Retinal pigment epithelial cell (primary cell): Measurements from ENCODE around the gene CSNK2B.

Source experiments
- DNase-seq: peaks from one replicate; pipeline ENCODE4 v3.0.0-alpha.2; 2010; ENCODE audit warnings: low read depth
- H3K4me3 ChIP-seq: 2 replicates; pipeline ENCODE4 v1.5.1; 2011; ENCODE audit warnings: mild to moderate bottlenecking, low read length, control low read depth, moderate library complexity
- TF ChIP-seq, protein P1 (sequence below): conservative IDR thresholded peaks from 2 replicates; pipeline ENCODE4 v1.5.1; 2011; ENCODE audit warnings: low read depth, low read length, control low read depth, inconsistent platforms

The CSNK2B gene

DNA sequence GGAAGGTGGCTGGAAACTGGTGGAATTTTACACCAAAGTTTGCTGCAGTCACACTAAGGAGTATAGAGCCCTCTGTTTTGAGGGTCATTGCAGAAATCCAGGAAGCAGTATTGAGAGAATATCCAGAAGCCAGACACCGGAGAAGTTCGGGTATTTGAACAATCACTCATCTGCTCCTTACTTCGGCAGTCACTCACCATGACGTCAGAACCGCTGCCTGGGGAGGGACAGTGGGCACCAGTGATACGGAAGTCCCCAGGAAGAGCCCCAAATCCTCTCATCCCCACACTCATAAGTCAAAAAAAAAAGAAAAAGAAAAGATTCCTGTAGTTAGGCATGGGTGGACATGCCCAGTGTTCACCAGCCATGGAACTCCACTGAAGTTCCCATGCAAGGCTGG lies 11.0 kb downstream of the CSNK2B start:
- DNase-seq: no peak
- no peak overlapping the region for H3K4me3 ChIP-seq
- TF ChIP-seq, protein P1, sequence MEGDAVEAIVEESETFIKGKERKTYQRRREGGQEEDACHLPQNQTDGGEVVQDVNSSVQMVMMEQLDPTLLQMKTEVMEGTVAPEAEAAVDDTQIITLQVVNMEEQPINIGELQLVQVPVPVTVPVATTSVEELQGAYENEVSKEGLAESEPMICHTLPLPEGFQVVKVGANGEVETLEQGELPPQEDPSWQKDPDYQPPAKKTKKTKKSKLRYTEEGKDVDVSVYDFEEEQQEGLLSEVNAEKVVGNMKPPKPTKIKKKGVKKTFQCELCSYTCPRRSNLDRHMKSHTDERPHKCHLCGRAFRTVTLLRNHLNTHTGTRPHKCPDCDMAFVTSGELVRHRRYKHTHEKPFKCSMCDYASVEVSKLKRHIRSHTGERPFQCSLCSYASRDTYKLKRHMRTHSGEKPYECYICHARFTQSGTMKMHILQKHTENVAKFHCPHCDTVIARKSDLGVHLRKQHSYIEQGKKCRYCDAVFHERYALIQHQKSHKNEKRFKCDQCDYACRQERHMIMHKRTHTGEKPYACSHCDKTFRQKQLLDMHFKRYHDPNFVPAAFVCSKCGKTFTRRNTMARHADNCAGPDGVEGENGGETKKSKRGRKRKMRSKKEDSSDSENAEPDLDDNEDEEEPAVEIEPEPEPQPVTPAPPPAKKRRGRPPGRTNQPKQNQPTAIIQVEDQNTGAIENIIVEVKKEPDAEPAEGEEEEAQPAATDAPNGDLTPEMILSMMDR: no peak

DNA sequence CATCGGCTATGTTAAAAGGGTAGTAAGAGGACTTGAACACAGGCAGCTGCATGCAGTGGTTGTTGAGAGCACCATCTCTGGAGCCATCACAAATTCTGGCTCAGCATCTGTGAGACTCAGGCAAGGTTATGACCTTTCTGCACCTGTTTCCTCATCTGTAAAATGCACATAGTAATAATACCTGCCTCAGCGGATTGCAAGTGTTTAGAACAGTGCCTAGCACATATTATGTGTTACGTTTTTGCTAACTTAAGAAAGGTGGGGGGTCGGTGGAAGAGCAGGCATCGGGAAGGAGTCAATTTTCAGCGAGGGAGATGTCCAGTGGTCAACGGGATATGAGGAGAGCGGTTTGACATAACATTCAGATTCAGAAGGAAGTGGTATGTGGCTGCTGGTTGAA lies 12.1 kb downstream of the CSNK2B start:
- H3K4me3 ChIP-seq: no peak overlapping the region
- TF ChIP-seq, protein P1: no peak
- no peak for DNase-seq

DNA sequence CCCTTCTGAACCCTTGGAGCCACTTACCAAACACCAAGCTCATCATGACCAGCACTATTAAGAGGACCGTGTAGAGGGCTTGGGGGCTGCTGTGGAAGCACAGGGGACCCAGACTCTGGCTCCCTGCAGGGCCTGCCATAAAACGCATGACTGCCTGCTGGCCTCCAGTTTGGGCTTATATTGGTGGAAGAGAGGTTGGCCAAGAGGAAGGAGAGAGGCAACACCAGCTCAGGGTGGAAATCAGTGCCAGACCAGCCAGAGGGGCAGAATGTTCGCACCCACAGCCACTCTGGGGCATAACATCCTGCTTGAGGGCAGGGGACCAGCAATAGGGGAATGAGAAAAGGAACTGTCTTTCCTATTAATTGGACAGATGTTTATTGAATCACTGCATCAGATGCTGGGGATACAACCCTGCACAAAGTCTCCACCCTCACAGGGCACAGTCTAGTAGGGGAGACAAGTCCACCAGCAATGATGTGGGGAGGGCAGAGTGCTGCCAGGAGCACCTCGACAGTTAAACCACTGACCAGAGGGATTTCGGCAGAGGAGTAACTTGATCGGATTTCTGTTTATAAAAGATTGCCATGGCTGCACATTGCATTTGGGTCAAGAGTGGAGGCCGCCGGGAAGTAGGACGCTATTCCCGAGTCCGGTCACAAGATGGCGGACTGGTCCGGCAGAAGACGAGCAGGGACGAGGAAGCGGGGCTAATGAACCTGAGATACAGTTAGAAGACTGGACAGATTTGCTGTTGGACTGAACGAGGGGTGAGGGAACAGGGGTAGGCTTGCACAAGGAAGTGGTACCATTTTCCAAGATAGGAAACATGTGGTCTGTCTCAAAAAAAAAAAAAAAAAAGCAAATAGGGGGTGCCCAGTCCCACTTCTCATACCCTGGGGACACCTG lies 14.6 kb downstream of the CSNK2B start, which contains the start of gene LY6G5C:
Gene LY6G5C, minus strand, starts transcription at position 842 of the 909 bp plus-strand sequence. Its CDS starts 694 bp downstream, at position 148.
- peak; percentile 69 for DNase-seq
- H3K4me3 ChIP-seq: peak within 1 kb of the TSS; percentile 51
- TF ChIP-seq, protein P1: peak; percentile 65

DNA sequence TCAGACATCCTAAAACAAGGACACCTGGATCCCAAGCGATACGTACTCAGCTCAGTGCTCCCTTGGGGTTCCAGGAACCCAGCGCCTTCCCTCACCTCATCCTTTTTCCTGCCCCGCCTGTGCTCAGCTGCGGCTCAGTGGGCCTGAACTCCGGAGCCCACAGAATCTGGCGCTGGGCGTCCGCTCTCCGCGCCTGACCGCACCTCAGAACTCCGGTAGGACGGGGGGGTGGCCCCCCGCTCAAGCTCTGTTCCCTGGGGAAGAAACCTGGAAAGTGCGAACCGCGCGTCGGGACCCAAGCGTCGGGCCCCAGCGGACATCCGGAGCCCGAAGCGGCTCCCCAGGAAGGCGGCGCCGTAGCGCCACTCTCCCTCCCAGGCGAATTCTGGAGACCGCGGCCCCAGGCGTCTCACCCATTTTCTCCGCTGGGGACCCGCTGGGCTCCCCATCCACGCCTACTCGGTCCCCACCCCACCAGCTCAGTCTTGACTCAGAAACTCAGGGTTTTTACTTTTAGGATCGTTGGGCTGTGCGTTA lies 15.3 kb downstream of the CSNK2B start:
- DNase-seq: no peak
- TF ChIP-seq, protein P1: peak; percentile 20
- H3K4me3 ChIP-seq: peak overlapping the region; percentile 51

DNA sequence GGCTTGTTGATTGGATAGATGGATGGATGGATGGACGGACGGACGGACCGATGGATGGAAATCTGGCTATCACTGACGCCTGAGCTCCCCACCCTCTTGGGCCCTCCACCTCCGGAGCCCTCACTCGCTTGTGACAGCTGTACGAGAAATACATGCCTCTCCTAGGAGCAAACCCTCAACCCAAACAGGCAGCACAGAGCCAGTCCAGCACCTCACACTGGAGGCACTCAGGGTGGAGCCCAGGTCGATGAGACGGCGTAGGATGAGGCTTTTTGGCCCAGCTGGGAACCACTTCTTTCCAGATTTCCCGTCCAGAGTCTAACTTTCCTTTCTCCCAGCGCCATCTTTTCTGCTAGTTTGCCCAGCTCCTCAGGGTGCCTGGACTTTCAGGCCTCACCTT lies 17.7 kb downstream of the CSNK2B start:
- DNase-seq: no peak
- H3K4me3 ChIP-seq: peak overlapping the region; percentile 59
- TF ChIP-seq, protein P1: no peak

DNA sequence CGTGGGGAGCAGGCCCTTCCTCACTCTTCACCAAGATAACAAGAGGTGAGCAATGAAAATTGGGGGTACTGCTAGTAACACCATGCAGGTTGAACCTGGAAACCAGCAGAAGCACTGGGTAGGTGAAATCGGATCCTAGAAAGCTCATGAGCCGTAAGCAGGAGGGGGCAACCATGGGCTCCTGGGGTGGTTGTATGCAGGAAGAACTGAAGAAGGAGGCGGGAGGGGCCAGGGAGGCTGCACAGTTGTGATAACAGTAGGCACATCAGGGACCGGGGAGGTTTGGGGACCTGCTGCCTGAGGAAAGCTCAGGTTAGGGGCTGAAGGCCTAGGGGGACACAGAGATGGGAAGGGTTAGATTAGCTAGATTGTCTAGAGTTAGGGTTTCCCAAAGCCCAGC lies 20.6 kb downstream of the CSNK2B start:
- no peak for DNase-seq
- TF ChIP-seq, protein P1: no peak
- H3K4me3 ChIP-seq: no peak overlapping the region
